ENCODE measurements around the gene TBCC.

Gene TBCC

DNA sequence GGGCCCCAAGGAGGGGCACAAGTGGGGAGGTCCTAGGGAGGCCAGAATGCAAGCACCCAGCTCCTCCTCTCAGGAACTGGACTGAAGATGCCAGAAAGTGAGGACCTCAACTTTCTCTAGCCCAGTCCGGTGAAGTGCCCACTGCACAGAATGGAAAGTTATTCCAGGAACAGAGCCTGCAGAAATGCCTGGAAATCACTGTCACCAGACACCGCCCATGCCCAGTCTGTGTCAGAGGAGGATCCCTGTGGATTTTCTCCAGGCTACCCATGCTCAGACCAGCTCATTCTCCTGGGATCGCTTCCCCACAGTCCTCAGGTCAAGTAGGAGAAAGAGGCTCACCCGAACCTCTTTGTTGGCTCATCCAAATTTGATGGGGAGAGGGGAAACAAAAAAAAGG, 30.0 kb downstream of the TBCC start:
- TF ChIP-seq, protein P1, sequence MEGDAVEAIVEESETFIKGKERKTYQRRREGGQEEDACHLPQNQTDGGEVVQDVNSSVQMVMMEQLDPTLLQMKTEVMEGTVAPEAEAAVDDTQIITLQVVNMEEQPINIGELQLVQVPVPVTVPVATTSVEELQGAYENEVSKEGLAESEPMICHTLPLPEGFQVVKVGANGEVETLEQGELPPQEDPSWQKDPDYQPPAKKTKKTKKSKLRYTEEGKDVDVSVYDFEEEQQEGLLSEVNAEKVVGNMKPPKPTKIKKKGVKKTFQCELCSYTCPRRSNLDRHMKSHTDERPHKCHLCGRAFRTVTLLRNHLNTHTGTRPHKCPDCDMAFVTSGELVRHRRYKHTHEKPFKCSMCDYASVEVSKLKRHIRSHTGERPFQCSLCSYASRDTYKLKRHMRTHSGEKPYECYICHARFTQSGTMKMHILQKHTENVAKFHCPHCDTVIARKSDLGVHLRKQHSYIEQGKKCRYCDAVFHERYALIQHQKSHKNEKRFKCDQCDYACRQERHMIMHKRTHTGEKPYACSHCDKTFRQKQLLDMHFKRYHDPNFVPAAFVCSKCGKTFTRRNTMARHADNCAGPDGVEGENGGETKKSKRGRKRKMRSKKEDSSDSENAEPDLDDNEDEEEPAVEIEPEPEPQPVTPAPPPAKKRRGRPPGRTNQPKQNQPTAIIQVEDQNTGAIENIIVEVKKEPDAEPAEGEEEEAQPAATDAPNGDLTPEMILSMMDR (IDR thresholded peaks at IDR 0.05), result no peak
- no peak for TF ChIP-seq ZFX (IDR thresholded peaks at IDR 0.05; ENCODE audit: borderline replicate concordance)
- H3K27ac ChIP-seq, result no peak overlapping the region

- no peak overlapping the region for H3K27ac ChIP-seq
- TF ChIP-seq ZFX (IDR thresholded peaks at IDR 0.05; ENCODE audit: borderline replicate concordance), result no peak
Measured at GRCh38 chr6:42714098-42714761, 31.7 kb downstream of the TBCC start.

- H3K27ac ChIP-seq, result no peak overlapping the region
- TF ChIP-seq, protein P1 (IDR thresholded peaks at IDR 0.05), result no peak
- no peak for TF ChIP-seq ZFX (IDR thresholded peaks at IDR 0.05; ENCODE audit: borderline replicate concordance)
Measured at GRCh38 chr6:42711930-42712329, 34.0 kb downstream of the TBCC start.

DNA sequence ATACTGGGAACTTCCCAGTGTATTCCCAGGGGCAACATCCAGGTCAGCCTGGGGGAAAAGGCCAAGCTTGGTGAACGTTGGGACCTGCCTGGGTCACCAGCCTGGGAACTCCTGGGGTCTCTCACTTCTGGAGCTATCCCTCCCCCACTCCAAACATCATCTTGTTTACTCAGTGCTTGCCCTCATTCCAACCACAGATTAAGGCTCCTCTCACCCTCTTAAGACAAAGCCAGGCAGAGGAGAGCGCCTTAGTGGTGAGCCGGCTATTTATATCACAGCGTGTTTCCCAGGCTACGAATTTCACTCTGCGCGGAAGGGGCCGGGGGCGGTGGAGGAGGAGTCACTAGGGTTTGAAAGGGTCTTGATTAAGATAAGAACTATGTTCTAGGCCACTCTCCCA, 35.6 kb downstream of the TBCC start:
- no peak overlapping the region for H3K27ac ChIP-seq
- TF ChIP-seq, protein P1 (IDR thresholded peaks at IDR 0.05), result no peak
- TF ChIP-seq ZFX (IDR thresholded peaks at IDR 0.05; ENCODE audit: borderline replicate concordance), result no peak

GRCh38 chr6:42709871-42710270, 36.0 kb downstream of the TBCC start:
- no peak overlapping the region for H3K27ac ChIP-seq

GRCh38 chr6:42708096-42708495, 37.8 kb downstream of the TBCC start:
- TF ChIP-seq, protein P1 (IDR thresholded peaks at IDR 0.05), result no peak
- TF ChIP-seq ZFX (IDR thresholded peaks at IDR 0.05; ENCODE audit: borderline replicate concordance), result no peak
- no peak overlapping the region for H3K27ac ChIP-seq

More at GRCh38 chr6:42709871-42710270, 36.0 kb downstream of the TBCC start:
- TF ChIP-seq, protein P1 (IDR thresholded peaks at IDR 0.05), result no peak
- TF ChIP-seq ZFX (IDR thresholded peaks at IDR 0.05; ENCODE audit: borderline replicate concordance), result no peak

DNA sequence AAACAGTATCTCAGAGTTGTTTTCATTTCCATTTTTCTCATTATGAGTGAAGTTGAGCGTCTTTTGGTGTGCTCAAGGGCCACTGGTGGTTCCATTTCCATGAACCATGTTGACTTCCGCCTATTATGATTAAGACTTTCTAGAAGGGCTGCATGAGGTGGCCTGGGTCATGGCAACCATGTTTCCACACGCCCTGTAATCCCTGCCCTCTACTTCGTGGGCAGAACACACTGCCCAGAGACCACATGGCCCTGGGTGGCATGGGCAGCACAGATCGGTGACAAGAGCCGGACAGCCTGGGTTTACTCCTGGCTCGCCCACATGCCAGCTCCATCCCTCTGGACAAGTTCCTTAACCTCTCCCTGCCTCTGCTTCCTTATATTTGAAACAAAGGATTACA, 38.3 kb downstream of the TBCC start:
- TF ChIP-seq, protein P1 (IDR thresholded peaks at IDR 0.05), result no peak
- no peak for TF ChIP-seq ZFX (IDR thresholded peaks at IDR 0.05; ENCODE audit: borderline replicate concordance)
- no peak overlapping the region for H3K27ac ChIP-seq

GRCh38 chr6:42704937-42705374, 40.9 kb downstream of the TBCC start:
- peak overlapping the region; percentile 43 for H3K27ac ChIP-seq
- TF ChIP-seq ZFX (IDR thresholded peaks at IDR 0.05; ENCODE audit: borderline replicate concordance), result no peak

All from 22Rv1 (cell line).